Fibroblast of lung (primary cell): ENCODE data around the gene TAF3. TPM values are rescaled to one million over a fixed set of nuclear protein-coding genes. Genes with fewer than 3 reads are reported as not detected.

Experiments used
- DNase-seq, 2 donors: peaks; one replicate each; pipeline versions ENCODE4 v3.0.0 to v3.0.0-alpha.2; 2010; ENCODE audit warnings: low read depth in 2 of 2
- H2AFZ ChIP-seq: 2 replicates; pipeline ENCODE4 v1.5.1; 2012; ENCODE audit warnings: low read length, control low read depth, inconsistent platforms
- H3K27ac ChIP-seq: 2 replicates; pipeline ENCODE4 v1.5.1; 2011; ENCODE audit warnings: low read length, control low read depth; ENCODE audit not compliant: insufficient read depth
- H3K27me3 ChIP-seq: 2 replicates; pipeline ENCODE4 v1.5.1; 2011; ENCODE audit warnings: mild to moderate bottlenecking, low read length; ENCODE audit not compliant: control insufficient read depth, insufficient read depth
- H3K36me3 ChIP-seq: 2 replicates; pipeline ENCODE4 v1.5.1; 2011; ENCODE audit warnings: low read length; ENCODE audit not compliant: control insufficient read depth, insufficient read depth
- H3K4me1 ChIP-seq: 2 replicates; pipeline ENCODE4 v1.5.1; 2011; ENCODE audit warnings: low read length; ENCODE audit not compliant: control insufficient read depth, insufficient read depth; ENCODE audit errors: extremely low read depth
- H3K4me2 ChIP-seq: 2 replicates; pipeline ENCODE4 v1.5.1; 2011; ENCODE audit warnings: low read length, control low read depth; ENCODE audit not compliant: insufficient read depth; ENCODE audit errors: extremely low read depth
- H3K4me3 ChIP-seq, 4 experiments: fragments of 200-600 bp in 1 of 4; sonication (generic) in 1 of 4; replicated peaks in 1 of 4; 2 replicates each; pipeline ENCODE4 v1.5.1; 2011 to 2016; ENCODE audit warnings: low read length in 4 of 4, low read depth in 3 of 4, mild to moderate bottlenecking in 3 of 4, control low read depth in 2 of 4, inconsistent platforms in 1 of 4, mixed read lengths in 1 of 4; ENCODE audit not compliant: insufficient read depth in 1 of 4; ENCODE audit errors: control extremely low read depth in 1 of 4
- H3K79me2 ChIP-seq: 2 replicates; pipeline ENCODE4 v1.5.1; 2012; ENCODE audit warnings: mild to moderate bottlenecking, low read length, inconsistent platforms; ENCODE audit not compliant: control insufficient read depth, insufficient read depth
- H3K9ac ChIP-seq: 2 replicates; pipeline ENCODE4 v1.5.1; 2011; ENCODE audit warnings: mild to moderate bottlenecking, low read length, control low read depth; ENCODE audit not compliant: insufficient read depth
- H3K9me3 ChIP-seq: 2 replicates; pipeline ENCODE4 v1.5.1; 2012; ENCODE audit warnings: low read depth, low read length; ENCODE audit not compliant: control insufficient read depth, insufficient read depth
- H4K20me1 ChIP-seq: 2 replicates; pipeline ENCODE4 v1.5.1; 2011; ENCODE audit warnings: low read length; ENCODE audit not compliant: control insufficient read depth, insufficient read depth; ENCODE audit errors: extremely low read depth
- CTCF ChIP-seq, 2 donors: IDR thresholded peaks in 1 of 2; conservative IDR thresholded peaks in 1 of 2; 1 replicate in 1 of 2; 2 replicates in 1 of 2; pipeline ENCODE4 v1.5.1; 2011 to 2012; ENCODE audit warnings: low read length in 2 of 2, control low read depth in 1 of 2, inconsistent platforms in 1 of 2, low read depth in 1 of 2, mild to moderate bottlenecking in 1 of 2
- EZH2 ChIP-seq: IDR thresholded peaks from 2 replicates; pipeline ENCODE4 v1.5.1; 2012; ENCODE audit warnings: low read length, control low read depth, mild to moderate bottlenecking; ENCODE audit errors: missing control alignments
- polyA plus RNA-seq, 2 donors: library from polyadenylated mRNA; depleted of rRNA in 1 of 2; stranded (reverse) in 1 of 2; unstranded in 1 of 2; fragments of >200 nt; gene quantifications; 2 replicates each; pipeline ENCODE4 v1.2.1, GENCODE V29; 2011 to 2012; ENCODE audit warnings: missing spikeins in 1 of 2
- total RNA-seq: library from RNA; depleted of rRNA; stranded (reverse); fragments of >200 nt; gene quantifications from 2 replicates; pipeline ENCODE4 v1.2.1, GENCODE V29; 2014

TAF3 gene
- total and polyA plus RNA-seq, 2 donors (not counting 1 experiment from before 2014, with no cell fraction given), result 2.1 to 4.0 TPM

GRCh38 chr10:7902413-7902812 is 84.1 kb downstream of the TAF3 start:
- Histone ChIP-seq H3K9me3 (no peaks in the 10 kb centered on the region), H3K36me3 (no peaks in the 10 kb centered on the region), H4K20me1 (no peaks in the 10 kb centered on the region), H3K4me2 (no peak overlapping the region), H3K79me2 (no peaks in the 10 kb centered on the region), H3K4me1 (no peaks in the 10 kb centered on the region), H3K27ac (no peak overlapping the region), H3K4me3 (no peak overlapping the region), H3K27me3 (no peaks in the 10 kb centered on the region), H2AFZ (no peak overlapping the region), H3K9ac (no peak overlapping the region)
- TF ChIP-seq EZH2 (no peak), CTCF (conservative IDR thresholded peaks at IDR 0.05 in 1 of 2, IDR thresholded peaks at IDR 0.05 in 1 of 2; ENCODE audit: low read depth in 1 of 2, low read length in 2 of 2) (no peak)
- no peak for DNase-seq

- H4K20me1 ChIP-seq, result no peaks in the 10 kb centered on the region
- H3K27ac ChIP-seq, result no peak overlapping the region
- H3K4me2 ChIP-seq, result no peak overlapping the region
- H3K36me3 ChIP-seq, result no peaks in the 10 kb centered on the region
- H3K4me1 ChIP-seq, result no peaks in the 10 kb centered on the region
- H3K4me3 ChIP-seq, result no peak overlapping the region
- no peaks in the 10 kb centered on the region for H3K9me3 ChIP-seq
- H3K27me3 ChIP-seq, result no peaks in the 10 kb centered on the region
- H3K9ac ChIP-seq, result no peak overlapping the region
- no peak overlapping the region for H2AFZ ChIP-seq
- no peak for TF ChIP-seq EZH2
- TF ChIP-seq CTCF (conservative IDR thresholded peaks at IDR 0.05 in 1 of 2, IDR thresholded peaks at IDR 0.05 in 1 of 2; ENCODE audit: low read depth in 1 of 2, low read length in 2 of 2), result no peak
- no peaks in the 10 kb centered on the region for H3K79me2 ChIP-seq
- no peak for DNase-seq
These were observed 85.5 kb downstream of the TAF3 start for GRCh38 chr10:7903851-7904250.

- no peak overlapping the region for H3K4me3 ChIP-seq
- no peak overlapping the region for H3K9ac ChIP-seq
- no peaks in the 10 kb centered on the region for H3K4me1 ChIP-seq
- H3K9me3 ChIP-seq, result no peaks in the 10 kb centered on the region
- no peaks in the 10 kb centered on the region for H3K36me3 ChIP-seq
- no peak overlapping the region for H3K4me2 ChIP-seq
- H2AFZ ChIP-seq, result no peak overlapping the region
- no peak overlapping the region for H3K27ac ChIP-seq
- DNase-seq, result no peak
- H4K20me1 ChIP-seq, result no peaks in the 10 kb centered on the region
- no peaks in the 10 kb centered on the region for H3K79me2 ChIP-seq
- H3K27me3 ChIP-seq, result no peaks in the 10 kb centered on the region
- TF ChIP-seq CTCF (conservative IDR thresholded peaks at IDR 0.05 in 1 of 2, IDR thresholded peaks at IDR 0.05 in 1 of 2; ENCODE audit: low read depth in 1 of 2, low read length in 2 of 2), result no peak
- no peak for TF ChIP-seq EZH2
These were observed 87.8 kb downstream of the TAF3 start for GRCh38 chr10:7906128-7906527.
